Hematopoietic multipotent progenitor cell treated with erythropoietin and hydrocortisone succinate and interleukin-3 and kit ligand, for 15 days (in vitro differentiated cells): ENCODE results near the gene ASB2.
A peak's percentile ranks its signal among the peaks of the same experiment; 100 is the strongest.

ENCODE experiments used
- DNase-seq: peaks from one replicate; pipeline ENCODE4 v3.0.0-alpha.2; 2015; ENCODE audit warnings: low spot score

ASB2 gene

DNA sequence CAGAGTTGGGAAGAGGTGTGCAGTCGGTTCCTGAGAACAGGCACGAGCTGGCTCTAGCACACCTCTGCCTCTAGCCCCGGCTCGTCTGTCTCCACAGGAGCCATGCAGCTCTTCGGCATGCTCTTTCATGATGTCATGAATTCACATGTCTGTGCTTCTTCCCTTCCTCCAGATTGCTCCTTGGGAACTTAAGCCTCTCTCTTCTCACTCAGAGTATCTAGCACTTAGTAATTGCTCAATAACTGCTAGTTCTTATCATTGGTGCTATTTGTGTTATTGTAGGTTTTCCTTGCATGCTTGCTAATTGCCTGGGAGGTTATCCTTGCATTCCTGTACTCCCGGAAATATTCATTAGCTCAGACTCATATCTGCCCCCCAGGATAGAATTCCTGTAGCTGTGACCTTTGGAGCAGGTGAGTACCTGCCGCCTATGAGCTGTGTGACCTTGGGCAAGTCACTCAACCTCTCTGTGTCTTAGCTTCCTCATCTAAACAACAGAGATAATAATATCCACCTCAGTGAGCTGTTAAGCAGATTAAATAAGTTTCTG is 29.8 kb downstream of the ASB2 start:
- DNase-seq = no peak

DNA sequence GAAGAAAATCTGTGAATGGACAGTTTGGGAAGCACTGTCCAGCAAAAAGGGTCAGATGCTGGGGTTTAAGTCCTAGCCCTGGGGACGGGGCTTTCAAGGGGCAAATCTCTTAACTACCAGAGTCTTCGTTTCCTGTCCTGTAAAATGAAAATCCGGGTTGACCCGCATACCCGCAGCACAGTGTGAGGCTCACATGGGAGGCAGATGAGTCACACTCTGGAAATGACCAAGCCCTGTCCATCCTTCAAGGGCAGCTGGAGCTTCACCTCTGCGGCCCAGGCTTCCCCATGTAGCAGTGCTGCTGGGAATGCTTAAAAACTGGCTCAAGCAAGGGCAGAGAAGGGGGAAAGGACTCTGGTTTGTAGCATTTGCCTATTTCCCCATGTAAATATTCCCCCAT is 30.3 kb downstream of the ASB2 start:
- no peak for DNase-seq

DNA sequence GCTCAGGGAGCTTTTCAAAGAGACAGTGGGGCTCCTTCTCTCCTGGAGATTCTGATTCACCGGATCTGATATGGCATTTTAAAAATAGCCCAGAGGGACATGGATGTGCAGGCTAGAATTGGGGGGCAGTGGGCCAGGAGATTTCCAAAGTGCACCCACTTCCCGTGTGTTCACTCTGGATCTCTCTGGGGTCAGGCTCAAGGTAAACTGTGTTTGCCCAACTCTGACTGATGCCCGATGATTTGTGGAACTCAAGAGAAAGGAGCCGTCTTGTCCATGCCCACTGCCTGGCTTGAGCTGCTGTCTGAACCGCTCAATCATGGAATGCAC is 31.3 kb downstream of the ASB2 start:
- no peak for DNase-seq

DNA sequence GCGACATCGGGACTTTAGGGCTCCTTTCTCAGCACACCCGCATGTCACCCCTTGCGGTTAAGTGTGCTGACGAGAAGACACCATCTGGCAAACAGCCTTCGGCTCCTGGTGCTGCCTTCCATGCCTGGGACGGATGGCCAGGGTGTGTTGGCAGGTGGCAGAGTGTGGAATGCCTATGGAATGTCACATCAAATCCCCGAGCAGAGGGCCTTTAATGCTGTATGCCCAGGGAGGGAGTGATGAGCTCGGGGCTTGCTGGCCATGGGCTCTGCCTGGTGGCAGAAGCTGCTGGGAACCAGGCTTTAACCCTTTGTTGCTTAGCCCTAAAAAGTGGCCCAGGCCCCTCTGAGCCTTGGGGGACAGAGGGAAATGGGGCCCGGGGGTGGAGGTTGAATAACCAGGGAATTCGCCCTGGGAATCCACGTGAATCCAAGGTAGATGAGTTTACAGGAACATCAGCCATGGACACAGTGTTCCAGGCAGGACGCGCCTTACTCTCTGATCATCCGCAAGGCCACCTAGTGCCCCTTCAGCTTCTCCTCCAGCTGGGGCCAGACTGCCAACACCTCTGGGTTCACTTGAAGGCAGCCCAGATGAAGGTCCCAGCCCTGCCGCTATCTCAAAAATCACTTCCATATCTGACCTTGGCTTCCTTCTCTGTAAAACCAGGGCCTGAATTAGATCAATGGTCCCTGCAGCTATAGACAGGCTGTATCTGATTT is 31.9 kb downstream of the ASB2 start:
- no peak for DNase-seq

DNA sequence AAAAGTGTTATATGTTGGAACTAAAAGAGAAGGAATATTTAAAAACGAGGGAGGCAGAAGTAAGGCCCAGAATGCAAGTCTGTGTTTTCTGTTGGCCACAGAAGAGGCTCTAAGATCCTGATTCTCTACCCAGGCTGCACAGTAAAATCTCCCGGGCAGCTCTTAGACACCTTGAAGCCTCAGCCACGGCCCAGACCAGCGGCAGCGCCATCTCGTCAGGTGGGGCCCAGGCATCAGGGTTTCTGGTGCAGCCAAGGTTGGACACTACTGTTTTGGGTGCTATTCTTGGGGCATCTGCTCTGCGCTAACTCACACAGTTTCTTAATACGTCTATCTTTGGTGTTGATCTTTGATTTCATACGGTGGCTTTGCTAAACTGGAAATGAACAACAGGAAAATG is 32.4 kb downstream of the ASB2 start:
- DNase-seq = no peak

GRCh38 chr14:93943052-93943451 is 33.3 kb downstream of the ASB2 start:
- no peak for DNase-seq

GRCh38 chr14:93941293-93941910 is 35.0 kb downstream of the ASB2 start:
- DNase-seq = no peak

DNA sequence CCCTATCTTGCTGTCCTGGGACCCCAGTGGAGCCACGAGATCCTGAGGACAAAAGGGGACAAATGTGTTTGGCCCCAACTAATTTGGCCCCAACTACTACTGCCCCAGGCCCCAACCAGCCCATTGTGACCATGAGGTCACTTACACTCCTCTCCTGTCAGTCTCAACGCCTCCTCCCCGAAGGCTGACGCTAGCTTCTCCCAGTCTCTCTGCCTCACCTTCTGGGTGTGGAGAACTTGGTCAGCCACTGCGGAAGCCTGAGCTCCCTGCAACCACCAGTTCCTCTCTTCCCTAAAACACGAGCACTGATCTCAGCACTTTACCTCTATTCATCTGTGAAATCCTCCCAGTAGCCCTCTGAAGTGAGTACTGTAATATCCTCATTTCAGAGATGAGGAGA is 35.9 kb downstream of the ASB2 start:
- no peak for DNase-seq

DNA sequence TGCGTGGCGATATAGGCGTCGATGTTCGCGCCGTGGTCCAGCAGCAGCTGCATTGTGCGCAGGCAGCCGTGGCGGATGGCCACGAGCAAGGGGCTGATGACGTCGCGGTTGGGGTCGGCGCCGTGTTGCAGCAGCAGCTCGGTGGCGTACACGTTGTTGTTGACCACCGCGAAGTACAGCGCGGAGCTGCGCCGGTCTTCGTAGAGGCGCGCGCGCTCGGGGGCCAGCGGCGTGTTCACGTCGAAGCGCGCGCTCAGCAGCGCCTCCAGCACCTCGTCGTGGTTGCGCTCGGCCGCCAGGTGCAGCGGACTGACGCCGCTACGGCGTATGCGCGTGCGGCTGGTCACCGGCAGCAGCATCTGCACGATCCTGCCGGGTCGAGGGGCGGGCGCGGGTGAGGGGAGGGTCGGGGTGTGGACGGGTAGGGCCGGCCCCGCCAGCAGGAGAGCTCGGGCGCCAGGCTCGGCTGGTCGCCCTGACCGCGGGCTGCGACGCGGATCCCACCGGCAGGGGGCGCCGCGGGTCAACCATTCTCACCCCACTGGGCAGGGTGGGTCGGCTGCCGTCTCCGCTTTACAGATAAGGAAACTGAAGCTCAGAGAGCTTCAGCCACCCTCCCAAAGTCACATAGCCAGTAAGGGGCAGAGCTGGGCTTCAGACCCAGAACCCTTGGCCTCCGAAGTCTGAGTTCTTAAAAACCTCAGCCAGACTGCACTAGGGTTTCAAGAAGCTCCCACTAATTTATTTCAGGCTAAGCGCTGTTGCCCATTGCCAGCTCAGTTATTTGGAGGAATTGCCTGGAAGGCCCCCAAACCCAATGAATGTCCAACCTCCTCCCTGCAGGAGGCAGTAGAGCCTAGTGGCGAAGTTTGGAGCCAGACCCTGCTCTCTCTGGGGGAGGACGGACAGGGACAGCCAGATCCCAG is 36.8 kb downstream of the ASB2 start:
- DNase-seq = peak; percentile 57

GRCh38 chr14:93938751-93939303 is 37.5 kb downstream of the ASB2 start:
- DNase-seq = no peak

DNA sequence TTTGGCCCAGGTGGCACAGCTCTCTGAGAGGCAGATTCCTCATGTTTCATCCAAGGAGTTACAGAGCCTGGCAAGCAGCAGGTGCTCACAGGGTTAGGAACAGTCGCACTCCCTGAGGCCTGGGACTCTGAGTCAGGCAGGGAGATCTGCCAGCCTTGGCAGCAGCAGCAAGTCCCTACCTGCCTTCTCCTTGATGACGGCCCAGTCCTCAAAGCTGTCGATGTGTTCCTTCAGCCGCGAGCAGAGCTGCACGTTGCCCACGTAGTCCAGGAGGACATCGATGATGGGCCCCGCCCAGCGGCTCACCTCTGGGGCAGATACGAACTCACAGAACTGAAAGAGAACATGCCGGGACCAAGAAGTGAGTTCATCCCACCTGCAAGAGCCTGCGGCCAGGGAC is 38.9 kb downstream of the ASB2 start:
- no peak for DNase-seq

DNA sequence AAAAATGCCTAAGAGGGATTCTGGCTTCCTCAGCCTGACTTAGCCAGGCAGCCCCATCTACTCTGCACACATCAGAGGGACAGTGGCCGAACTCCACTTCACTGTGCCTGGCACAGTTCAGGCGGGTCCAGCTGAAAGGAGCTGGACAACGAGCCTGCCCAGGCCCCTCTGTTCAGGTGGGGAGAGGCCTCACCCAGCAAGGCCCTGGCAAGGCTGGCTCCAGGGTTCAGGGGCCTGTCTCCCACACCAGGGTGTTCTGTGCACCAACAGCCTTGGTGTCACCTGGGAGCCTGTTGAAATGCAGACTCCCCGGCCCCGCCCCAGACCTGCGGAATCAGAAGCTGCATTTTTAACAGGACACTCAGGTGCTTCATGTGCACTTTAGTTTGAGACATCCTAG is 39.4 kb downstream of the ASB2 start:
- DNase-seq = no peak

DNA sequence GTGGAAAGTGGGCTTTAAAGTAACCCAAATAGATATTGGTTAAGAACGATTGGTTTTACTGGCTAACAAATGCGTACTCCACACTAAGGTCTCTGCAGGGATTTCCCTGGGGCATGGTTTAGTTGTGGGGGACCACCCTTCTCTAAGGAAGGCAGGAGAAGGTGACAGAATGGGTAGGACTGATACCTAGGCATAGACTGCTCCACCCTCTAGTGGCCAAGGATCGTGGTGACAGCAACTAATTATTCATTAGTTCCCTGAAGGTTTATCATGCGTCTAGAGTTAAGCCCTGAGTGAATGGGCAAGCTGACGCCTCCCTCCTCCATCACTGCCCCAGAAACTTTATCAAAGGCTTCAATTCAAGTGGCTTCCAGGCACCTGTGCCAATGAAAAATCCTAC is 40.1 kb downstream of the ASB2 start:
- no peak for DNase-seq

GRCh38 chr14:93935213-93935612 is 41.2 kb downstream of the ASB2 start:
- no peak for DNase-seq

DNA sequence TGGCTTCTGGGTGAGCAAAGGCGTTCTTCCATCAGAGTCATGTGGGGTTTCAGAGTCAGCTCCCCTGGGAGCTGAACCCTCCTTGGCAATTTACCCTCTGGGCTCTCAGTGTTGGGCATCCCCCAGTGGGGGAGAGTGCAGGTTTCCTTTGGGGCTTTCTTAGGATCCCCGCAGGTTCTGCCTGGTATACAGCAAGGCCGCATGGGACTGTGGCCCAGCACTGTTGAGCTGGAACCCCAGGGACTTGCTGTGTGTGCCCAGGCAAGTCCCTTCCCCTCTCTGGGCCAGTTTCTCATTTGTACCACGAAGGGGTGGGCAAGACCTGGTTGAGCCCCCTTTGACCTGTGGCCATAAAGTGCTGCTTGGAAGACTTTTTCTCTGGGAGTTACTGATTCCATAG is 43.7 kb downstream of the ASB2 start:
- DNase-seq = no peak

GRCh38 chr14:93930989-93931307 is 45.4 kb downstream of the ASB2 start:
- no peak for DNase-seq

DNA sequence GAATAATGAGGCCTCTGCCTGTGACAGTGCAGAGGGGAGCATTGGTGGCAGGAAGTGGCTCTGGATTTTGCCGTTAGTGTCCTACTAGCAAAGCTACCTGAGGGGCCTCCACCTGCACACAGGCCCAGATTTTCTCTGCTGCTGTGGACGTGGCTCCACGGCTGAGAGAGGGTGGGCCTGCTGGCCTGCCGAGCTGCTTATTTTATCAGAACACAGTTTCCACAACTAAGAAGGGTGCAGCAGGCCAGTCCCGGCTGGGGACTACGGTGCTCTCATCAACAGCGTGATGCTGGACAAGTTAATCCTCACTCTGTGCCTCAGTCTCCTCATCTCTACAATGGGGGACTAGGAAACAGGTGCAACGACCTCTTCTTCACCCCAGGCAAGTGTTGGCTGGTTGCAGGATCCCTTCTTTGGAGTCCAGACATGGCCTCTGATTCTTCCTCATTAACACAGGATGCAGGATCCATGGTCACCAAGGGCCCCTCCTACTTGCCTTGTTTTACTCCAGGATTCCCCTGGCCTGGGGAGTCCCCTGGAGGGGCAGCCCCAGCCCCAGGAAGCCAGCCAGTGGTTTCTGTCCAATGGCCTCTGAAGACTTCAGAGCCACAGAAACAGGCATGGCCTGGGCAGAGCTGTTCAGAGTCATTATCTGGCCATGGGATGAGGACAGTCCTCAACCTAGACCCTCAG is 45.9 kb downstream of the ASB2 start:
- no peak for DNase-seq

DNA sequence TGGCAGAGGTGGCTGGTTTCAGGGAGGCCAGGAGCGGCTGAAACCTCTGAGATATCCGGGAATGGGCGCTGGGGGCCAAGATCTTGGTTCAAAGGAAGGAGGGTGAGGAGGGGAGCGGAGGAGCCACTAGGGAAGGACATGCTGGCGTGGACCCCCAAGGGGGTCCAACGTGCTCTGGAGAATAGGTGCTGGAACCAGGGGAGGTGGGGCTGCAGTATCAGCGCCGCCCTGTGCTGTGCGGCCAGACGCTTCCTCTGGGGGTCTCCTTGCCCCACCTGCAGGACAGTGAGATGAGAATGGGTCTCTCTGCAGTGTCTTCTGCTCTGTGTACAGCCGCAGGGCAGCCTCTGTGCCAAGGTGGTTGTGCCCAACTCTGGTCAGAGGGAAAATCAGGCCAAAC is 46.7 kb downstream of the ASB2 start:
- DNase-seq = no peak

GRCh38 chr14:93929048-93929535 is 47.3 kb downstream of the ASB2 start:
- no peak for DNase-seq

DNA sequence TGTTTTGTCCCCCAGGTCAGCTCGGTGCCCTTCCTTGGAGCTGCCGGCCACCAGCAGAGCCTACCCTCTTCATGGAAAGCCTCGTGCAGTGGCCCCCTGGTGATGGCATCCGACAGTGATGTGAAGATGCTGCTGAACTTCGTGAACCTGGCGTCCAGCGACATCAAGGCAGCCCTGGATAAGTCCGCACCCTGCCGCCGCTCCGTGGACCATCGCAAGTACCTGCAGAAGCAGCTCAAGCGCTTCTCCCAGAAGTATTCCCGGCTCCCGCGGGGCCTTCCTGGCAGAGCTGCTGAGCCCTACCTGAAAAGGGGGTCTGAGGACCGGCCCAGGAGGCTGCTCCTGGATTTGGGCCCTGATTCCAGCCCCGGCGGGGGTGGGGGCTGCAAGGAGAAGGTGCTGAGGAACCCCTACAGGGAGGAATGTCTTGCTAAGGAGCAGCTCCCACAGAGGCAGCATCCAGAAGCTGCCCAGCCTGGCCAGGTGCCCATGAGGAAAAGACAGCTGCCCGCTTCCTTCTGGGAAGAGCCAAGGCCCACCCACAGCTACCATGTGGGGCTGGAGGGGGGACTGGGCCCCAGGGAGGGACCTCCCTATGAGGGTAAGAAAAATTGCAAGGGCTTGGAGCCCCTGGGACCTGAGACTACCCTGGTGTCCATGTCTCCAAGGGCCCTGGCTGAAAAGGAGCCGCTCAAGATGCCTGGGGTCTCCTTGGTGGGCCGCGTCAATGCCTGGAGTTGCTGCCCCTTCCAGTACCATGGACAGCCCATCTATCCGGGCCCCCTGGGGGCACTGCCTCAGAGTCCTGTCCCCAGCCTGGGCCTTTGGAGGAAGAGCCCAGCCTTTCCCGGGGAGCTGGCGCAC is 48.0 kb downstream of the ASB2 start:
- DNase-seq = no peak

GRCh38 chr14:93927800-93928145 is 48.6 kb downstream of the ASB2 start:
- DNase-seq = no peak
